ENCODE measurements around the gene MRAS.

Gene MRAS

DNA sequence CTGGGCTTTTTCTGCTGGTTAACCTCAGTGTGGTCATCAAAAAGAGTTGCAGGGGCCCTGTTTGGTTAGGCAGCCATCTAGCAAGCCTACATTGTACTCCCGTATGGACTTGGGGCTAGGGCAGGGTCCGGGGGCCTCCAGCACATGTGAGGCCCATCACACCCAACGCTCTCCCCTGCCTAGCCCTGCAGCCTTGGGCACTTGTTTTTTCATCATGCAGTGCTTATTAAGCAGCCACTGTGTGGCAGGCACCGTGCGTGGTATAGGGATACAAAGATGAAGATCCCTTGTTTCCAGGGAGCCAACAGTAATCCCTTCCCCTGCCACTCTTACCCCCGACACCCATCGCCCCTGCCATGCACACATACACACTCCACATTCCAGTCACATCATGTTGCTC lies 14.2 kb downstream of the MRAS start:
- TF ChIP-seq YY1 (IDR thresholded peaks at IDR 0.05; ENCODE audit: low read depth) (no peak), EGR1 (IDR thresholded peaks at IDR 0.05) (no peak), ZBTB7A (IDR thresholded peaks at IDR 0.05; ENCODE audit: low read depth) (no peak), TEAD4 (IDR thresholded peaks at IDR 0.05) (no peak), EP300 (IDR thresholded peaks at IDR 0.05; ENCODE audit: borderline replicate concordance) (no peak), TCF12 (IDR thresholded peaks at IDR 0.05; ENCODE audit: low read depth) (no peak), FOXM1 (IDR thresholded peaks at IDR 0.05; ENCODE audit: borderline replicate concordance, low read depth) (no peak), NFIC (IDR thresholded peaks at IDR 0.05) (no peak)
- TF ChIP-seq, protein P1, sequence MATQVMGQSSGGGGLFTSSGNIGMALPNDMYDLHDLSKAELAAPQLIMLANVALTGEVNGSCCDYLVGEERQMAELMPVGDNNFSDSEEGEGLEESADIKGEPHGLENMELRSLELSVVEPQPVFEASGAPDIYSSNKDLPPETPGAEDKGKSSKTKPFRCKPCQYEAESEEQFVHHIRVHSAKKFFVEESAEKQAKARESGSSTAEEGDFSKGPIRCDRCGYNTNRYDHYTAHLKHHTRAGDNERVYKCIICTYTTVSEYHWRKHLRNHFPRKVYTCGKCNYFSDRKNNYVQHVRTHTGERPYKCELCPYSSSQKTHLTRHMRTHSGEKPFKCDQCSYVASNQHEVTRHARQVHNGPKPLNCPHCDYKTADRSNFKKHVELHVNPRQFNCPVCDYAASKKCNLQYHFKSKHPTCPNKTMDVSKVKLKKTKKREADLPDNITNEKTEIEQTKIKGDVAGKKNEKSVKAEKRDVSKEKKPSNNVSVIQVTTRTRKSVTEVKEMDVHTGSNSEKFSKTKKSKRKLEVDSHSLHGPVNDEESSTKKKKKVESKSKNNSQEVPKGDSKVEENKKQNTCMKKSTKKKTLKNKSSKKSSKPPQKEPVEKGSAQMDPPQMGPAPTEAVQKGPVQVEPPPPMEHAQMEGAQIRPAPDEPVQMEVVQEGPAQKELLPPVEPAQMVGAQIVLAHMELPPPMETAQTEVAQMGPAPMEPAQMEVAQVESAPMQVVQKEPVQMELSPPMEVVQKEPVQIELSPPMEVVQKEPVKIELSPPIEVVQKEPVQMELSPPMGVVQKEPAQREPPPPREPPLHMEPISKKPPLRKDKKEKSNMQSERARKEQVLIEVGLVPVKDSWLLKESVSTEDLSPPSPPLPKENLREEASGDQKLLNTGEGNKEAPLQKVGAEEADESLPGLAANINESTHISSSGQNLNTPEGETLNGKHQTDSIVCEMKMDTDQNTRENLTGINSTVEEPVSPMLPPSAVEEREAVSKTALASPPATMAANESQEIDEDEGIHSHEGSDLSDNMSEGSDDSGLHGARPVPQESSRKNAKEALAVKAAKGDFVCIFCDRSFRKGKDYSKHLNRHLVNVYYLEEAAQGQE (IDR thresholded peaks at IDR 0.05; ENCODE audit: low read depth) = no peak

DNA sequence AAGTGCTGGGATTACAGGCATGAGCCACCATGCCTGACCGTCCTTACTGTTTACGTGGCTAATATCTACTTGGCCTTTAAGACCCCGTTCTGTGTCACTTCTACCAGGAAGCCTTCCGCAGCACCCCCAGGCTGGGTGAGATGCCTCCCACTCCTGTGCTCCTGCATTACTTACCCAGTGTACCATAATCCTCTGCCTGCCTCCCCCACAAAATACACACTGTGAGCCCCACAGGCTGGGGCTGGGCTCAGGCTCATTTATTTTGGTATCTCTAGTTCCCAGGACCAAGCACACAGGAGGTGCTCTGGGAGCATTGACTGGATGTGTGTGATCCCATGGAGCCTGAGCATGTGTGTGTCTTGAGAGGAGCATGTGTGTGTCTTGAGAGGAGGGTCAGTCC lies 14.9 kb downstream of the MRAS start:
- no peak for TF ChIP-seq CREB1 (IDR thresholded peaks at IDR 0.05; ENCODE audit: low read depth)
- TF ChIP-seq NFIC (IDR thresholded peaks at IDR 0.05) = no peak
- no peak for TF ChIP-seq TEAD4 (IDR thresholded peaks at IDR 0.05)

DNA sequence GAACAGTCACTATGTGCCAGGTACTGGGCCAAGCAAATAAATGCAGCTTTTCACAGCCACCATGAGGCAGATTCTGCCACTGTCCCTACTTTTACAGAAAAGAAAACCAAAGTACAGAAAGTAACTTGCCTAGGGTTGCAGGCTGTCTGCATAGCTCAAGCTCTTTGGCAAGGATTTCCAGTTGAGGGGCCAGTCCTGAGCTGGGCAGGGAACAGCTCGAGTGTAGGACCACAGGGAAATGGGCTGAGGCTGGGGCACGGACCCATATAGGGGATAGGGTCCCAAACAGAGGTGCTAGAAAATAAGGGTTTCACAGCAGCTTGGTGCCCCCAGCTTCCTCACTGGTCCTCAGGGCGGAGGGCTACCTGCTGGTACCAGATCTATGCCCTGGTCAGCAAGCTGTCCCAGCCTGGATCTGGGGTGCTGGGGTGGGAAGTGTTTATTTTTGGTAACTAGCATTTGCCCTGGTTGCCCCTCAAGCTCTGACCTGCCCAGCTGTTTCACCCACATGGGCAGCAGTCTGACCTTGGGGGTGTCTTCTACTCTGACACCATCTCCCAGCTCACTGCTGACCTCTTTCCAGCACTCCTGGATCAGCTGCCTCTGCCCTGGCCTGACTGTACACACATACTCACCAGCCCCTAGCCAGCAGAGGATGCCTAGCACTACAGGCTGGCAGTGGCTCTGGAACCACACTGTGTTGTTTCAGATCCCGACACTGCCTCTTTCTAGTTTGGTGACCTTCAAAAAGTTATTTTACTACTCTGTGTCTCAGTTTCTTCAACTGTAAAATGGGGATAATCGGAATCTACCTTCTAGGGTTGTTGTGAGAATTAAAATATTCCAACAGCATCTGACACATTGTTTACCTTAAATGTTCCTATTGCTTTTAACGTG lies 16.2 kb downstream of the MRAS start:
- TF ChIP-seq TAF1 (IDR thresholded peaks at IDR 0.05; ENCODE audit: low read depth) (no peak), CREB1 (IDR thresholded peaks at IDR 0.05; ENCODE audit: low read depth) (no peak), EP300 (IDR thresholded peaks at IDR 0.05; ENCODE audit: borderline replicate concordance) (no peak), CEBPB (IDR thresholded peaks at IDR 0.05) (no peak), NFIC (IDR thresholded peaks at IDR 0.05) (no peak), ZBTB7A (IDR thresholded peaks at IDR 0.05; ENCODE audit: low read depth) (no peak), EGR1 (IDR thresholded peaks at IDR 0.05) (no peak), TCF12 (IDR thresholded peaks at IDR 0.05; ENCODE audit: low read depth) (no peak), YY1 (IDR thresholded peaks at IDR 0.05; ENCODE audit: low read depth) (no peak), RAD21 (IDR thresholded peaks at IDR 0.05; ENCODE audit: low read depth) (no peak)
- TF ChIP-seq, protein P2, sequence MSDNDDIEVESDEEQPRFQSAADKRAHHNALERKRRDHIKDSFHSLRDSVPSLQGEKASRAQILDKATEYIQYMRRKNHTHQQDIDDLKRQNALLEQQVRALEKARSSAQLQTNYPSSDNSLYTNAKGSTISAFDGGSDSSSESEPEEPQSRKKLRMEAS (IDR thresholded peaks at IDR 0.05) = no peak
- TF ChIP-seq, protein P1 (IDR thresholded peaks at IDR 0.05; ENCODE audit: low read depth) = no peak
- TF ChIP-seq, protein P3, sequence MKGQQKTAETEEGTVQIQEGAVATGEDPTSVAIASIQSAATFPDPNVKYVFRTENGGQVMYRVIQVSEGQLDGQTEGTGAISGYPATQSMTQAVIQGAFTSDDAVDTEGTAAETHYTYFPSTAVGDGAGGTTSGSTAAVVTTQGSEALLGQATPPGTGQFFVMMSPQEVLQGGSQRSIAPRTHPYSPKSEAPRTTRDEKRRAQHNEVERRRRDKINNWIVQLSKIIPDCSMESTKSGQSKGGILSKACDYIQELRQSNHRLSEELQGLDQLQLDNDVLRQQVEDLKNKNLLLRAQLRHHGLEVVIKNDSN (IDR thresholded peaks at IDR 0.05) = no peak

DNA sequence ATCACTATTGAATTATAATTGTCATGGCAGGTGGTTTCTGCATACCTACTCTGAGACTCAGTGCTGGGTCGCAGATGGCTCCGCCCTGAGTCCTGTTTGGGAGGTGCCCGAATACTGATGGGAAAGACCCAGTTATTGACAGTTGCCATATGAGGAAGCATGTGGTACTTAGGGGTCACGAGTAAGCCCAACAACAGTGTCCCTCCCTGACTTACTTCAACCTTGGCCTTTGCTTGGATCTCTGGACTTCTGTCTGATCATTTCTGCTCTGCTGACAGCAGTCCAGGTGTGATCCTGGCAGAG lies 16.8 kb downstream of the MRAS start:
- TF ChIP-seq EGR1 (IDR thresholded peaks at IDR 0.05) (no peak), CREB1 (IDR thresholded peaks at IDR 0.05; ENCODE audit: low read depth) (no peak), YY1 (IDR thresholded peaks at IDR 0.05; ENCODE audit: low read depth) (no peak), TAF1 (IDR thresholded peaks at IDR 0.05; ENCODE audit: low read depth) (no peak)

DNA sequence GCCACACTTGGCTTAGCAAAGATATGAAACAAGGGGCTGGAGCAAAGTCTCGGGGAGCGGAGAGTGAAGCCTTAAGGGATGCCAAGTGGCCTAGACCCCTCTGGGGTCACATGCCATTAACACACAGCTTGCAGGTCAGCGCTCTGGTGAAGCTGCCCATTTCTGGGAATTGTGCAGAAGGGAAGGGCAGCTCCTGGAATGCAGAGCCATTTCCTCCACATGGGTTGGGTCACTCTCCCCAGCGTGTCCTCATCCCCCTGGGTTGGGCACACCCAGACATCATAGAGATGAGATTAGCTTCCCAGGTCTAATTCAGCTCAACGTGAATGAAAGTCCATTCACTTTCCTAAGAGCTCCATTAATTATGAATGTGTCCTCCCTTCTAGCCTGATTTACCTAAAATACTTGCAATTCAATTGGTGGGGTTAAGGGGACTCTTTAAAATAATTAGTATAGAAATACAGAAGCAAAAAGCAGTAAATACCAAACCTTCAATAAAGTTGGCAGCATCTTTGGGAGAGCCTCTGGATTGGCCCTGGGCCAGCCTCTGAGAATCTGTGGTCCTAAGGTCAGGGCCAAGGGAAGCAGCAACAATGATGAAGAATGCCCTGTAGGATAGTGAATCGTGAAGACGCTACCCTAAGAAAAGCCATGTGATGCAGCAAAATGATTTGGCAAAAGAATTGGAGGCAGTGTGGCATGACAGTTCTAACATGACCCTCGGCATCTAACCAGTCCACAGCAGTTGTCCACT lies 17.8 kb downstream of the MRAS start:
- TF ChIP-seq RAD21 (IDR thresholded peaks at IDR 0.05; ENCODE audit: low read depth) (no peak), CREB1 (IDR thresholded peaks at IDR 0.05; ENCODE audit: low read depth) (no peak), EGR1 (IDR thresholded peaks at IDR 0.05) (no peak), CEBPB (IDR thresholded peaks at IDR 0.05) (no peak), NFIC (IDR thresholded peaks at IDR 0.05) (no peak), TCF12 (IDR thresholded peaks at IDR 0.05; ENCODE audit: low read depth) (no peak), YY1 (IDR thresholded peaks at IDR 0.05; ENCODE audit: low read depth) (no peak), EP300 (IDR thresholded peaks at IDR 0.05; ENCODE audit: borderline replicate concordance) (no peak), ZBTB7A (IDR thresholded peaks at IDR 0.05; ENCODE audit: low read depth) (no peak), TAF1 (IDR thresholded peaks at IDR 0.05; ENCODE audit: low read depth) (no peak), TEAD4 (IDR thresholded peaks at IDR 0.05) (no peak), FOXM1 (IDR thresholded peaks at IDR 0.05; ENCODE audit: borderline replicate concordance, low read depth) (no peak)
- TF ChIP-seq, protein P1 (IDR thresholded peaks at IDR 0.05; ENCODE audit: low read depth) = no peak
- TF ChIP-seq, protein P3 (IDR thresholded peaks at IDR 0.05) = no peak
- TF ChIP-seq, protein P2 (IDR thresholded peaks at IDR 0.05) = no peak
